ENCODE measurements around the gene NEURL1B.
"Not testable (repeated sequence)": the region's sequence is repeated elsewhere in the genome, so short reads cannot be mapped to it uniquely, and the experiment has no call there.

NEURL1B gene

GRCh38 chr5:172710676-172711075 lies 69.6 kb downstream of the NEURL1B start:
- POLR2A ChIA-PET = no interaction called here
- Histone ChIP-seq H3K27ac (ENCODE audit: extremely low read depth, low read depth, low read length) (no peak overlapping the region), H3K4me1 (ENCODE audit: control insufficient read depth, insufficient read depth, low read length) (no peaks in the 10 kb centered on the region; the same call in 1 of the 2 replicates), H3K36me3 (ENCODE audit: control insufficient read depth in 2 of 2, insufficient read depth in 1 of 2, low read length in 2 of 2) (no peaks in the 10 kb centered on the region), H3K4me3 (ENCODE audit: low read depth, low read length) (no peak overlapping the region), H3K9me3 (ENCODE audit: control insufficient read depth, insufficient read depth, low read depth, low read length) (no peaks in the 10 kb centered on the region)
- CTCF ChIA-PET = interaction anchor here (0.6 to 5.4 kb wide), 7 partner anchors 10 to 637 kb away, joined by 3 to 214 read pairs (median 5); no protein-coding TSS in a partner anchor
- TF ChIP-seq IKZF3 (tag by site-specific recombination; IDR thresholded peaks at IDR 0.05) = no peak
- TF ChIP-seq TCF7L2 (IDR thresholded peaks at IDR 0.05; ENCODE audit: borderline replicate concordance, low read depth, low read length) = no peak
- no peak for TF ChIP-seq OSR2 (tag by site-specific recombination; IDR thresholded peaks at IDR 0.05)
- no peak for TF ChIP-seq ZNF76 (tag by site-specific recombination; IDR thresholded peaks at IDR 0.05; ENCODE audit: borderline replicate concordance, low read depth)
- no peak for TF ChIP-seq ZNF16 (tag by site-specific recombination; IDR thresholded peaks at IDR 0.05; ENCODE audit: low read depth)
- TF ChIP-seq HIC1 (tag by site-specific recombination; IDR thresholded peaks at IDR 0.05) = no peak
- no peak for TF ChIP-seq ZNF585B (tag by site-specific recombination; IDR thresholded peaks at IDR 0.05)
- TF ChIP-seq ZBTB21 (tag by site-specific recombination; IDR thresholded peaks at IDR 0.05) = no peak
- TF ChIP-seq ZNF623 (tag by site-specific recombination; IDR thresholded peaks at IDR 0.05) = no peak

GRCh38 chr5:172711321-172711861 lies 70.3 kb downstream of the NEURL1B start:
- ChIA-PET CTCF (interaction anchor here (0.6 to 5.4 kb wide), 12 partner anchors 9 to 684 kb away, joined by 3 to 214 read pairs (median 5); partner anchors contain the start of gene DUSP1), POLR2A (interaction anchor here (4.2 kb wide), 1 partner anchor 59 kb away, joined by 45 read pairs; the partner anchor contains the start of gene DUSP1)
- peak; percentile 75 for TF ChIP-seq REST (tag by site-specific recombination; IDR thresholded peaks at IDR 0.05)
- H3K4me1 ChIP-seq (ENCODE audit: control insufficient read depth, insufficient read depth, low read length); H3K9me3 ChIP-seq (ENCODE audit: control insufficient read depth, insufficient read depth, low read depth, low read length); H3K36me3 ChIP-seq (ENCODE audit: control insufficient read depth in 2 of 2, insufficient read depth in 1 of 2, low read length in 2 of 2); H3K27ac ChIP-seq (ENCODE audit: extremely low read depth, low read depth, low read length); H3K4me3 ChIP-seq (ENCODE audit: low read depth, low read length): not testable (repeated sequence)

GRCh38 chr5:172712610-172713009 lies 71.5 kb downstream of the NEURL1B start:
- POLR2A ChIA-PET = interaction anchor here (4.2 kb wide), 1 partner anchor 58 kb away, joined by 45 read pairs; the partner anchor contains the start of gene DUSP1
- CTCF ChIA-PET = interaction anchor here (0.6 to 5.4 kb wide), 32 partner anchors 8 to 916 kb away, joined by 3 to 214 read pairs (median 4); partner anchors contain the start of gene DUSP1
- no peaks in the 10 kb centered on the region for H3K9me3 ChIP-seq (ENCODE audit: control insufficient read depth, insufficient read depth, low read depth, low read length)

More at GRCh38 chr5:172712610-172713009, 71.5 kb downstream of the NEURL1B start:
- no peaks in the 10 kb centered on the region for H3K4me1 ChIP-seq (ENCODE audit: control insufficient read depth, insufficient read depth, low read length)
- H3K36me3 ChIP-seq (ENCODE audit: control insufficient read depth in 2 of 2, insufficient read depth in 1 of 2, low read length in 2 of 2) = no peaks in the 10 kb centered on the region
- TF ChIP-seq ZNF266 (tag by site-specific recombination; IDR thresholded peaks at IDR 0.05; ENCODE audit: low read depth) (no peak), ZNF623 (tag by site-specific recombination; IDR thresholded peaks at IDR 0.05) (peak; percentile 96), SCRT1 (tag by site-specific recombination; IDR thresholded peaks at IDR 0.05; ENCODE audit: borderline replicate concordance) (no peak)
- H3K4me3 ChIP-seq (ENCODE audit: low read depth, low read length) = no peak overlapping the region
- H3K27ac ChIP-seq (ENCODE audit: extremely low read depth, low read depth, low read length) = no peak overlapping the region
